HepG2 (cell line): ENCODE results near the gene CITED2. TPM values are rescaled to one million over a fixed set of nuclear protein-coding genes. Genes with fewer than 3 reads are reported as not detected.

Experiments
- ATAD3A ChIP-seq: sonication (generic); formaldehyde crosslinking; IDR thresholded peaks from 2 replicates; pipeline ENCODE4 v1.4.0; 2020; ENCODE audit warnings: missing genetic modification reagents
- GATA4 ChIP-seq: sonication (generic); IDR thresholded peaks from 2 replicates; pipeline ENCODE4 v1.6.1; 2016; ENCODE audit warnings: antibody characterized with exemption, low read depth, borderline replicate concordance
- GZF1 ChIP-seq: sonication (generic); formaldehyde crosslinking; IDR thresholded peaks from 2 replicates; pipeline ENCODE4 v1.5.1; 2020; ENCODE audit warnings: mild to moderate bottlenecking, missing genetic modification reagents
- MLLT10 ChIP-seq: sonication (generic); formaldehyde crosslinking; IDR thresholded peaks from 2 replicates; pipeline ENCODE4 v1.4.0; 2020; ENCODE audit warnings: missing genetic modification reagents
- NONO ChIP-seq, 2 experiments: fragments of 450-650 bp in 1 of 2; sonication (generic) in 1 of 2; formaldehyde crosslinking in 1 of 2; IDR thresholded peaks in 1 of 2; conservative IDR thresholded peaks in 1 of 2; 2 replicates each; pipeline versions ENCODE4 v1.6.1 to v1.8.0; 2017 to 2022; ENCODE audit warnings: mild to moderate bottlenecking in 1 of 2, missing genetic modification reagents in 1 of 2, moderate library complexity in 1 of 2
- PRDM10 ChIP-seq: sonication (generic); formaldehyde crosslinking; IDR thresholded peaks from 2 replicates; pipeline ENCODE4 v1.4.0; 2020; ENCODE audit warnings: low read depth, missing genetic modification reagents
- RBM39 ChIP-seq: fragments of 200-400 bp; formaldehyde crosslinking; IDR thresholded peaks from one replicate; pipeline ENCODE4 v1.6.1; 2018; ENCODE audit warnings: antibody characterized with exemption, mild to moderate bottlenecking, low read depth, low read length; ENCODE audit not compliant: poor library complexity, severe bottlenecking
- RNF2 ChIP-seq: fragments of 450-650 bp; conservative IDR thresholded peaks from 2 replicates; pipeline ENCODE4 v1.6.1; 2016; ENCODE audit warnings: low read depth
- SETDB1 ChIP-seq: sonication (generic); formaldehyde crosslinking; IDR thresholded peaks from 2 replicates; pipeline ENCODE4 v1.5.1; 2020; ENCODE audit warnings: missing genetic modification reagents, mild to moderate bottlenecking, borderline replicate concordance
- SMAD9 ChIP-seq: sonication (generic); formaldehyde crosslinking; IDR thresholded peaks from 2 replicates; pipeline ENCODE4 v1.5.1; 2020; ENCODE audit warnings: mild to moderate bottlenecking, missing genetic modification reagents
- SP4 ChIP-seq: sonication (generic); formaldehyde crosslinking; IDR thresholded peaks from 2 replicates; pipeline ENCODE4 v1.8.1; 2023; ENCODE audit warnings: mild to moderate bottlenecking, missing genetic modification reagents
- THYN1 ChIP-seq: sonication (generic); formaldehyde crosslinking; IDR thresholded peaks from 2 replicates; pipeline ENCODE4 v1.8.1; 2023; ENCODE audit warnings: low read depth, mild to moderate bottlenecking, moderate library complexity, missing genetic modification reagents, borderline replicate concordance
- TOPORS ChIP-seq: sonication (generic); formaldehyde crosslinking; IDR thresholded peaks from 2 replicates; pipeline ENCODE4 v1.8.0; 2023; ENCODE audit warnings: mild to moderate bottlenecking, missing genetic modification reagents
- YEATS2 ChIP-seq: sonication (generic); formaldehyde crosslinking; IDR thresholded peaks from 2 replicates; pipeline ENCODE4 v1.4.0; 2020; ENCODE audit warnings: missing genetic modification reagents, borderline replicate concordance
- ZBTB7A ChIP-seq: sonication (generic); formaldehyde crosslinking; IDR thresholded peaks from 2 replicates; pipeline ENCODE4 v1.8.0; 2022; ENCODE audit warnings: mild to moderate bottlenecking, missing genetic modification reagents
- ZNF143 ChIP-seq: sonication (generic); formaldehyde crosslinking; IDR thresholded peaks from 2 replicates; pipeline ENCODE4 v1.4.0; 2020; ENCODE audit warnings: missing genetic modification reagents
- ZNF260 ChIP-seq: sonication (generic); formaldehyde crosslinking; IDR thresholded peaks from 2 replicates; pipeline ENCODE4 v1.4.0; 2020; ENCODE audit warnings: missing genetic modification reagents, low read depth, mild to moderate bottlenecking, borderline replicate concordance
- ZNF326 ChIP-seq: sonication (generic); formaldehyde crosslinking; IDR thresholded peaks from 2 replicates; pipeline ENCODE4 v1.4.0; 2020; ENCODE audit warnings: missing genetic modification reagents, borderline replicate concordance
- ZNF350 ChIP-seq: sonication (generic); formaldehyde crosslinking; IDR thresholded peaks from 2 replicates; pipeline ENCODE4 v1.4.0; 2020; ENCODE audit warnings: mild to moderate bottlenecking, low read depth, missing genetic modification reagents, borderline replicate concordance
- ZNF414 ChIP-seq: sonication (generic); formaldehyde crosslinking; IDR thresholded peaks from 2 replicates; pipeline ENCODE4 v1.5.0; 2020; ENCODE audit warnings: missing genetic modification reagents
- ZNF558 ChIP-seq: sonication (generic); formaldehyde crosslinking; IDR thresholded peaks from 2 replicates; pipeline ENCODE4 v1.9.0; 2022; ENCODE audit warnings: mild to moderate bottlenecking, missing genetic modification reagents, borderline replicate concordance
- ZNF772 ChIP-seq: sonication (generic); formaldehyde crosslinking; IDR thresholded peaks from 2 replicates; pipeline ENCODE4 v1.5.0; 2020; ENCODE audit warnings: mild to moderate bottlenecking, missing genetic modification reagents
- ZNF878 ChIP-seq: sonication (generic); formaldehyde crosslinking; IDR thresholded peaks from 2 replicates; pipeline ENCODE4 v1.8.1; 2023; ENCODE audit warnings: mild to moderate bottlenecking, missing genetic modification reagents, moderate library complexity
- polyA plus RNA-seq, 8 experiments: library from polyadenylated mRNA; depleted of rRNA in 3 of 8; stranded (reverse) in 7 of 8; unstranded in 1 of 8; fragments of >200 nt; fragmentation: Illumina TruSeq in 4 of 8; extraction: Trizol in 4 of 8; gene quantifications; 2 replicates each; pipeline versions ENCODE4 v1.2.1 to v1.2.3, GENCODE V29; 2011 to 2016; ENCODE audit warnings: low read depth in 4 of 8, missing spikeins in 1 of 8, mixed read lengths in 1 of 8; ENCODE audit not compliant: insufficient read depth in 1 of 8
- total RNA-seq, 5 experiments: library from RNA; depleted of rRNA; stranded (reverse); fragments of >200 nt; fragmentation: Illumina TruSeq; extraction: Trizol; gene quantifications; 2 replicates each; pipeline ENCODE4 v1.2.3, GENCODE V29; 2016; ENCODE audit warnings: low read depth in 1 of 5
- TF ChIP-seq, protein P1 (sequence below): IDR thresholded peaks from 2 replicates; pipeline ENCODE4 v1.6.1; 2016; ENCODE audit warnings: missing compliant biosample characterization, missing genetic modification reagents, borderline replicate concordance

Gene CITED2
- total and polyA plus RNA-seq, 2 of the 13 experiments (the other 11 are each of a cell fraction or from before 2014, with no cell fraction given) = 17.6 to 57.2 TPM

DNA sequence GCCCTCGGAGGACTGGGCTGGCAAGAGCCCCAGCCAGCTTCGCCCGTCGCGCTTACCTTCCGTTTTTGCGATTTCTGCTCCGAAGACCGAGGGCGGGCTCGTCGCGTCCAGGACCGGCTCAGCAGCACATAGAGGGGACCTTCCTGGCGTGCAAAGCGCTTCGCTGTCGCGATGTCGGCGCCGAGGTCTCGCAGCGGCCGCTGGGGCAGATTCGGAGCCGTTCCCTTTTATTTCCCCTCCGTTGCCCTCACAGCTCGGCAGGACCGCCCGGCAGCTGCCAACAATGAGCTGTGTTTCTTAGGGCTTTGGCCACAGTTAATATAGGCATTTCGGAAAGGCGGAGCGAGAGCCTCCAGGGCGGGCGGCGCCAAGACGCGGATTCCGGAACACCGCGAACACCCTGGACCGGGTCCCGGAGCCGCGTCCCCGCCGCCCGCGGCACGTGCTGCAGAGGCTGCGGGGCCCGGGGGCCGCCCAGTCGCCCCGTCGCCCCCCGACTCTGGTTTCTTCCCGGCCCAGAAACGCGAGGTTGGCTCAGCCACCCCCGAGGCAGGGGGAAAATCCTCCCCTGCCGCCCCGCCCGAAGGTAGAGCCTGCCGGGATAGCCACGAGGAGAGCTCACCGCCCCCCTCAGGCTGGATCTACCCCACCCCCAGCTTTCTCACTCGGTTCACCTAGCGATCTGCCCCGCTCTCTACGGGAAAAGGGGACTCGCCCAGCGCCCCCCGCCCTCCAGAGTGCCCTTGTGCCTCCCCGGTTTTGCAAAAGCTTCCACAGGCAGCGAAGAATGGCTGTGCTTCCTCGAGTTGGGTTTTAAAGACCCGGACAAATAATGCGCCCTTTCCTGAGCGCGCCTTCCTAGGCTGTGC is at the start of gene CITED2 (continued):
- peak; percentile 86 for TF ChIP-seq PRDM10 (CRISPR knock-in tag)
- TF ChIP-seq TOPORS (CRISPR knock-in tag) = peak; percentile 92
- peak; percentile 87 for TF ChIP-seq GZF1 (CRISPR knock-in tag)
- no peak for TF ChIP-seq SETDB1
- TF ChIP-seq ZNF878 (CRISPR knock-in tag) = peak; percentile 96
- peak; percentile 87; the same call in 1 of the 2 replicates for TF ChIP-seq ZNF558 (CRISPR knock-in tag)
- TF ChIP-seq ZBTB7A (CRISPR knock-in tag) = no peak
- TF ChIP-seq ZNF772 = peak; percentile 99
- peak; percentile 84; the same call in 1 of the 2 replicates for TF ChIP-seq YEATS2
- TF ChIP-seq ZNF143 (CRISPR knock-in tag) = peak; percentile 60; the same call in 1 of the 2 replicates
- peak; percentile 85 for TF ChIP-seq RNF2
- no peak for TF ChIP-seq ZNF326 (CRISPR knock-in tag)
- TF ChIP-seq SP4 (CRISPR knock-in tag) = peak; percentile 90
- TF ChIP-seq ZNF414 (CRISPR knock-in tag) = no peak; the same call in none of the 2 replicates
- TF ChIP-seq MLLT10 (CRISPR knock-in tag) = 0 out of 2 replicates have a peak, but pooled peaks have one; percentile 29
- TF ChIP-seq, protein P1, sequence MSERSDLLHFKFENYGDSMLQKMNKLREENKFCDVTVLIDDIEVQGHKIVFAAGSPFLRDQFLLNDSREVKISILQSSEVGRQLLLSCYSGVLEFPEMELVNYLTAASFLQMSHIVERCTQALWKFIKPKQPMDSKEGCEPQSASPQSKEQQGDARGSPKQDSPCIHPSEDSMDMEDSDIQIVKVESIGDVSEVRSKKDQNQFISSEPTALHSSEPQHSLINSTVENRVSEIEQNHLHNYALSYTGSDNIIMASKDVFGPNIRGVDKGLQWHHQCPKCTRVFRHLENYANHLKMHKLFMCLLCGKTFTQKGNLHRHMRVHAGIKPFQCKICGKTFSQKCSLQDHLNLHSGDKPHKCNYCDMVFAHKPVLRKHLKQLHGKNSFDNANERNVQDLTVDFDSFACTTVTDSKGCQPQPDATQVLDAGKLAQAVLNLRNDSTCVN (CRISPR knock-in tag) = peak; percentile 94
- peak; percentile 100 for TF ChIP-seq RBM39
- peak; percentile 95 for TF ChIP-seq ZNF350 (CRISPR knock-in tag)
- TF ChIP-seq GATA4 = peak; percentile 91; the same call in 1 of the 2 replicates
- no peak for TF ChIP-seq ZNF260 (CRISPR knock-in tag)
- peak; percentile 75; the same call in 1 of the 2 replicates for TF ChIP-seq THYN1
- no peak for TF ChIP-seq ATAD3A
- TF ChIP-seq SMAD9 = peak; percentile 94
- TF ChIP-seq NONO (IDR thresholded peaks at IDR 0.05) = no peak
- TF ChIP-seq NONO (CRISPR knock-in tag; conservative IDR thresholded peaks at IDR 0.05) = peak; percentile 97
